Uterus (tissue), 2 donors: Measurements from ENCODE around the gene TTC7B.

ENCODE experiments used
- POLR2A ChIP-seq, 2 donors: fragments of 450-650 bp; IDR thresholded peaks; one replicate each; pipeline ENCODE4 v1.6.1; 2016; ENCODE audit warnings: antibody characterized with exemption in 2 of 2, mild to moderate bottlenecking in 1 of 2, moderate library complexity in 1 of 2
- TF ChIP-seq, protein P1 (sequence below), 4 experiments: fragments of 200-600 bp in 2 of 4; fragments of 450-650 bp in 2 of 4; sonication (generic) in 2 of 4; IDR thresholded peaks; one replicate each; pipeline ENCODE4 v1.5.1; 2016 to 2019; ENCODE audit warnings: antibody characterized with exemption in 4 of 4, mild to moderate bottlenecking in 2 of 4, moderate library complexity in 1 of 4

DNA sequence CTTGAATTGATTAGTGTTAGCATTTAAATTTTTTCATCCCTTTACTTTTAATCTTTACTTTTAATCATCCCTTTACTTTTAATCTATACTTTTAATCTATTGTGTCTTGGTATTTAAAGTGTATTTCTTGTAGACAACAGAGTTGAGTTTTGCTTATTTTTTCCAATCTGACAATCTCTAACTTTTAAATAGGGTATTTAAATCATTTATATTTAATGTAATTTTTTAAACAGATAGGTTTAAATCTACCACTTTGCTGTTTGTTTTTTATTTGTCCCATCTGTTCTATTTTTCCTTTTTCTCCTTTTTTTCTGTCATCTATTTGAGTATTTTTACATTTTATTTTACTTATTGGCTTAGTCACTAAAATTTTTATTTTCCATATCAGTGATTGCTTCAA lies 68.3 kb downstream of the TTC7B start:
- TF ChIP-seq, protein P1, sequence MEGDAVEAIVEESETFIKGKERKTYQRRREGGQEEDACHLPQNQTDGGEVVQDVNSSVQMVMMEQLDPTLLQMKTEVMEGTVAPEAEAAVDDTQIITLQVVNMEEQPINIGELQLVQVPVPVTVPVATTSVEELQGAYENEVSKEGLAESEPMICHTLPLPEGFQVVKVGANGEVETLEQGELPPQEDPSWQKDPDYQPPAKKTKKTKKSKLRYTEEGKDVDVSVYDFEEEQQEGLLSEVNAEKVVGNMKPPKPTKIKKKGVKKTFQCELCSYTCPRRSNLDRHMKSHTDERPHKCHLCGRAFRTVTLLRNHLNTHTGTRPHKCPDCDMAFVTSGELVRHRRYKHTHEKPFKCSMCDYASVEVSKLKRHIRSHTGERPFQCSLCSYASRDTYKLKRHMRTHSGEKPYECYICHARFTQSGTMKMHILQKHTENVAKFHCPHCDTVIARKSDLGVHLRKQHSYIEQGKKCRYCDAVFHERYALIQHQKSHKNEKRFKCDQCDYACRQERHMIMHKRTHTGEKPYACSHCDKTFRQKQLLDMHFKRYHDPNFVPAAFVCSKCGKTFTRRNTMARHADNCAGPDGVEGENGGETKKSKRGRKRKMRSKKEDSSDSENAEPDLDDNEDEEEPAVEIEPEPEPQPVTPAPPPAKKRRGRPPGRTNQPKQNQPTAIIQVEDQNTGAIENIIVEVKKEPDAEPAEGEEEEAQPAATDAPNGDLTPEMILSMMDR (IDR thresholded peaks at IDR 0.05), result no peak
- TF ChIP-seq POLR2A (IDR thresholded peaks at IDR 0.05), result no peak
